BJ (cell line): ENCODE data around the gene NAIF1. TPM values are rescaled to one million over a fixed set of nuclear protein-coding genes. Genes with fewer than 3 reads are reported as not detected.
"Not testable (repeated sequence)": the region's sequence is repeated elsewhere in the genome, so short reads cannot be mapped to it uniquely, and the experiment has no call there.

Source experiments
- CTCF ChIA-PET: fragments of 350-600 bp; formaldehyde crosslinking; extraction: SDS; loops from one replicate; lab custom pipeline; 2021; ENCODE audit warnings: antibody characterized with exemption, inconsistent platforms; lab: Yijun Ruan, JAX
- POLR2A ChIA-PET: fragments of 300-600 bp; sonication (Branson Sonifier 250); formaldehyde crosslinking; extraction: SDS; loops from one replicate; lab custom pipeline; 2021; ENCODE audit warnings: antibody characterized with exemption; lab: Charles Lee
- DNase-seq: peaks from one replicate; pipeline ENCODE4 v3.0.0-alpha.2; 2011; ENCODE audit warnings: low read depth
- H3K27me3 ChIP-seq: 2 replicates; pipeline ENCODE4 v1.6.0; 2011; ENCODE audit warnings: low read length; ENCODE audit not compliant: control insufficient read depth, insufficient read depth
- H3K36me3 ChIP-seq: 2 replicates; pipeline ENCODE4 v1.5.1; 2011; ENCODE audit warnings: low read length; ENCODE audit not compliant: control insufficient read depth, insufficient read depth
- H3K4me3 ChIP-seq: 2 replicates; pipeline ENCODE4 v1.5.1; 2011; ENCODE audit warnings: low read depth, mild to moderate bottlenecking, control low read depth, low read length
- polyA plus RNA-seq: library from polyadenylated mRNA; depleted of rRNA; stranded (reverse); fragments of >200 nt; gene quantifications from 2 replicates; pipeline ENCODE4 v1.2.3, GENCODE V29; 2011
- TF ChIP-seq, protein P1 (sequence below): IDR thresholded peaks from 2 replicates; pipeline ENCODE4 v1.5.1; 2011; ENCODE audit warnings: low read depth, mild to moderate bottlenecking, control low read depth, inconsistent platforms, low read length, moderate library complexity; ENCODE audit not compliant: insufficient read depth

NAIF1 gene
- polyA plus RNA-seq, 1 experiment, result 10.6 TPM

DNA sequence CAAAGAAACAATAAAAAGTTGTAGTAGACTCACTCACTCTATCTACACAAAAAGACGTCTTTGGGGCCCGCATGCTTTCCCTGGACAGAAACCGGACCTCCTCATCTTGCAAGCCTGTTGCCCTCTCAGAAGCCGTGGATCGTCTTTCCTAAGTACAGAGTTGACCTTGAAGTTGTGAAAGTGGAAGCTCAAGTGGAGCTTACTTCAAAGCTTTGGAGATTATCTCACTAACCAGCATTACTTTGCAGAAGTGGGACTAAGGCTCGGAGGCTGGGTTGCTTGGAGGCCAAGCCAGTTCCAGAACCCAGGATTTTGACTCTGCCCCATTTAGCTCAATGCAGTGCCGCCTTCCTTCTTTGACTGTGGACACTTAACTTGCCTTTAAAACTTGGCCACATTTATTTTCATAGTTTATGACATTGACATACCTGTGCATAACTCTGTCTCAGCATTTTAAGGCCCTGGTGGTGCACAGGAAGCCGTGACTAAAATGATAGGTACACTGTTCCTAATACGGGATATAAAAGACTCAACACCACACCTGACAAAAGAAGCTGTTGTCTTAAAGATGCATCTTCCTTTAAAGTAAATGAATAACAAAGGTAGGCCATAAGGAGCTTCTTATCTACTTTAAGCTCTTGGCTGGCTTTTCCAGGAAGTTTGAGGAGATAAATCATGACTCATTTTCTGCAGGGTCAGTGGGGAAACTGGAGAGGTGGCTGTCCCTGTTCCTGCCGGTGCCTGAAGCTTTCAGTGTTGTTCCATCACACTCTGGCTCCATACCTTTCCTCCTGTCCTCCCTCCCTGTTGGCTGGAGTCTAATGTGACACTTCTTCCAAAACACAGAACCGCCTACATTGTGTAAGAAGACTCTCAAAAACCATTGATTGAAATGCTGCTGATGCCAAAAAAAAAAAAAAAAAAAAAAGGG is 11.6 kb upstream of the NAIF1 start:
- no peak for DNase-seq
- ChIA-PET CTCF (interaction anchor here (1.0 to 2.1 kb wide), 4 partner anchors 36 to 136 kb away, joined by 3 to 9 read pairs (median 4); no protein-coding TSS in a partner anchor), POLR2A (interaction anchor here (0.7 kb wide), 1 partner anchor 632 kb away, joined by 4 read pairs; no protein-coding TSS in a partner anchor)
- TF ChIP-seq, protein P1, sequence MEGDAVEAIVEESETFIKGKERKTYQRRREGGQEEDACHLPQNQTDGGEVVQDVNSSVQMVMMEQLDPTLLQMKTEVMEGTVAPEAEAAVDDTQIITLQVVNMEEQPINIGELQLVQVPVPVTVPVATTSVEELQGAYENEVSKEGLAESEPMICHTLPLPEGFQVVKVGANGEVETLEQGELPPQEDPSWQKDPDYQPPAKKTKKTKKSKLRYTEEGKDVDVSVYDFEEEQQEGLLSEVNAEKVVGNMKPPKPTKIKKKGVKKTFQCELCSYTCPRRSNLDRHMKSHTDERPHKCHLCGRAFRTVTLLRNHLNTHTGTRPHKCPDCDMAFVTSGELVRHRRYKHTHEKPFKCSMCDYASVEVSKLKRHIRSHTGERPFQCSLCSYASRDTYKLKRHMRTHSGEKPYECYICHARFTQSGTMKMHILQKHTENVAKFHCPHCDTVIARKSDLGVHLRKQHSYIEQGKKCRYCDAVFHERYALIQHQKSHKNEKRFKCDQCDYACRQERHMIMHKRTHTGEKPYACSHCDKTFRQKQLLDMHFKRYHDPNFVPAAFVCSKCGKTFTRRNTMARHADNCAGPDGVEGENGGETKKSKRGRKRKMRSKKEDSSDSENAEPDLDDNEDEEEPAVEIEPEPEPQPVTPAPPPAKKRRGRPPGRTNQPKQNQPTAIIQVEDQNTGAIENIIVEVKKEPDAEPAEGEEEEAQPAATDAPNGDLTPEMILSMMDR, result no peak
- Histone ChIP-seq H3K27me3 (no peaks in the 10 kb centered on the region), H3K36me3 (no peaks in the 10 kb centered on the region; the same call in 1 of the 2 replicates), H3K4me3 (no peak overlapping the region)

DNA sequence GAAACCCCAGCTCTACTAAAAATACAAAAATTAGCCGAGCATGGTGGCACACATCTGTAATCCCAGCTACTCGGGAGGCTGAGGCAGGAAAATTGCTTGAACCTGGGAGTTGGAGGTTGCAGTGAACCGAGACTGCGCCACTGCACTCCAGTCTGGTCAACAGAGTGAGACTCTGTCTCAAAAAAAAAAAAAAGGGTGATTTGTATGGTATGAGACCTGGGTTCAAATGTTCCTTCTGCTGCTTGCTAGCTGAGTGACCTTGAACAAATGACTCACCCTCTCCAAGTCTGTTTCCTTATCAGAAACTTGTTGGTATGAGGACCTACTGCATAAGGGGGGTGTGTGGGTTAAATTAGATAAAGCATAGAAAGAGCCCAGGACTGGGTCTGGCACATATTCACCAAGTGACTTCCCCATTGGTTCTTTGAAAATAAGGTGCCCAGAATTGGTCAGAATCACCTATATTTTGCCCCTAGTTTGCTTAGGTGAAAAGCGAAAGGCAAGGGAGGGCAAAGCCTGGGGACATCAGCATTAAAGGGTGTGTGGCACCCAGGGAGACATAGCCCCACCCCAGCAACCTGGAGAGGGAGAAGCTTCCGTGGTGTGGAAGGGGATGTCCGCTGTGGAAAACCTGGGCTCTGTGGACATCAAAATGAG is 10.9 kb upstream of the NAIF1 start:
- H3K4me3 ChIP-seq, result no peak overlapping the region
- H3K27me3 ChIP-seq, result no peaks in the 10 kb centered on the region
- H3K36me3 ChIP-seq, result no peaks in the 10 kb centered on the region; the same call in 1 of the 2 replicates
- POLR2A ChIA-PET, result no interaction called here
- no peak for DNase-seq
- TF ChIP-seq, protein P1, result no peak
- CTCF ChIA-PET, result interaction anchor here (1.1 to 2.1 kb wide), 2 partner anchors 40 to 100 kb away, joined by 3 to 6 read pairs; no protein-coding TSS in a partner anchor

GRCh38 chr9:128073253-128073886 is 6.2 kb upstream of the NAIF1 start:
- TF ChIP-seq, protein P1, result no peak
- H3K4me3 ChIP-seq, result no peak overlapping the region
- ChIA-PET POLR2A (no interaction called here), CTCF (interaction anchor here (1.0 to 1.3 kb wide), 3 partner anchors 18 to 114 kb away, joined by 3 read pairs; no protein-coding TSS in a partner anchor)
- no peak for DNase-seq
- H3K36me3 ChIP-seq, result no peaks in the 10 kb centered on the region
- H3K27me3 ChIP-seq, result no peaks in the 10 kb centered on the region

DNA sequence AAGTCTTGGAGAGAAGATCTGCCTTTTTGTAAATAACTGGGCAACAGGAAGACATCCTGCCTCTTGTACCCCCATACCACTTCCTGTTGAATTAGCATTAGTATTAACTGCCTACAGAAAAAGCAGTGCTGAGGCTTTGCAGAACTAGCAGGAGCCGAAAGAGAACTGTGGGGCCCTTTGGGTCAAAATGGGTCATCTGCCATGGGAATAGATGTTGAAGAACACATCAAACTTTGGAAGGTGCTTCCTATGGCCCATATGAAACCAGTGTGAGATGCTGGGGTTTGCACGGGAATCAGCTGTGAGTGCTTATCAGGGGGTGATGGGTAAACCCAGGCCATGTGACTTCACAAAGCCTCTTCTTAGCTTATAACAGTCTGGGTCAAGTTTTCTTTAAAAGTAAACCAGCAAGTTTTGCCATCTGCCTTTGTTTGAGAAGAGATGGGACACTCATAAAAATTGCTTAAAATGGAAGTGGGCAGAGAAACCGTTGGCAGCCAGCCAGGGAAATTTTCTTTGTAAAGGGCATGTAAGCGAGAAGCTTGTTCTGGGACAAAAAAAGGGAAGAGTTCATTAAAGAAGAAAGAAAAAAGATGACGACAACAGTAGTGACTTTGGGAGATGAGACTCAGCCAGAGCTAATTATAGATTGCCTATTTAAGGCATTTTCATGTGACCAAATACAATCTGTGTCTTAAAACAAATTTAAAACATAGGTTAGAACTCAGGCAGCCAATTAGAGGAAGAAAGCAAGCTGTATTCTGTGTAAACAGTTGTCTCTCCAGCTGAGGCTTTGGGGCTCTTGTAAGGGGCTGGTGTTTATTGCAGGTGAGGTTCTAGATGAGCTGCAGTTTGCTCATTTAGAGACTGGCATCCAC is 5.3 kb upstream of the NAIF1 start:
- peak; percentile 71 for DNase-seq
- TF ChIP-seq, protein P1, result no peak
- Histone ChIP-seq H3K27me3 (no peaks in the 10 kb centered on the region), H3K4me3 (no peak overlapping the region), H3K36me3 (no peaks in the 10 kb centered on the region)
- CTCF ChIA-PET, result interaction anchor here (1.0 to 1.3 kb wide), 5 partner anchors 19 to 142 kb away, joined by 3 to 7 read pairs (median 4); partner anchors contain the start of gene PIP5KL1
- POLR2A ChIA-PET, result interaction anchor here (0.6 kb wide), 1 partner anchor 381 kb away, joined by 3 read pairs; no protein-coding TSS in a partner anchor

DNA sequence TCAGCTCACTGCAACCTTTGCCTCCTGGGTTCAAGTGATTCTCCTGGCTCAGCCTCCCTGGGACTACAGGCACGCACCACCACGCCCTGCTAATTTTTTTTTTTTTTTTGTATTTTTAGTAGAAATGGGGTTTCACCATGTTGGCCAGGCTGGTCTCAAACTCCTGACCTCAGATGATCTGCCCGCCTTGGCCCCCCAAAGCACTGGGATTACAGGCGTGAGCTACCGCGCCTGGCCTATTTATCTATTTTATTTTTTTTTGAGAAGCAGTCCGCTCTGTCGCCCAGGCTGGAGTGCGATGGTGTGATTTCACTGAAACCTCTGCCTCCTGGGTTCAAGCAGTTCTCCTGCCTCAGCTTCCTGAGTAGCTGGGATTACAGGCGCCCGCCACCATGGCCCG is 4.4 kb upstream of the NAIF1 start:
- DNase-seq, POLR2A ChIA-PET: not testable (repeated sequence)
- CTCF ChIA-PET, result interaction anchor here (0.6 to 1.3 kb wide), 4 partner anchors 13 to 141 kb away, joined by 3 to 7 read pairs (median 4); partner anchors contain the start of gene PIP5KL1

More for the DNA sequence above, 4.4 kb upstream of the NAIF1 start:
- not testable (repeated sequence) for H3K4me3 ChIP-seq, H3K27me3 ChIP-seq, H3K36me3 ChIP-seq
